ENCODE measurements around the gene BMP6. TPM values are rescaled to one million over a fixed set of nuclear protein-coding genes. Genes with fewer than 3 reads are reported as not detected.
A peak's percentile ranks its signal among the peaks of the same experiment; 100 is the strongest.

Gene BMP6
- total RNA-seq, 1 experiment from 2014 or later = 0.28 TPM

DNA sequence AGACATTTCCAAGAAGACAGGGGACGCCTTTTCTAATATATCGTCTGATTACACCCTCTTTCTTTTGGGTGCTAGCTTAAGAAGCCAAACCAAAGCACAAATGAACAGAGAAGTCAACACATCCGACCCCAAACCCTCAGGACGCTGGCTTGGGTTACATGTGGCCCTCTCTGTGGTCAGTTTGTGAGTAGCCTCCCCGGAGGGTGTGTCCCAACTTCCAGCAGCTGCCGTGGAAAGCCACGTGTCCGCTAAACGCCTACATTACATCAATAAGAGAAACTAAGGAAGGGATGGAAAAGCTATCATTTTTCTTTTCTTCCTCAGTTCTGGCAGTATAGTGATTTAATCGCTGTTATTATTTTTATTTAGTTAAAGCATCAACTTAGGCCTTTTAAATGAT lies 487 bp upstream of the BMP6 start:
- Histone ChIP-seq H2BK12ac (ENCODE audit: insufficient read length, low read depth, low read length) (no peak overlapping the region), H2AK5ac (ENCODE audit: insufficient read length, low read length) (no peak overlapping the region), H3K9ac (ENCODE audit: extremely low read depth, insufficient read length, low read length) (no peak overlapping the region), H3K79me1 (ENCODE audit: insufficient read depth, low read depth, low read length, poor library complexity, severe bottlenecking) (no peaks in the 10 kb centered on the region), H3K9me3 (ENCODE audit: control insufficient read depth, low read depth, low read length) (no peaks in the 10 kb centered on the region), H2BK20ac (ENCODE audit: low read depth, low read length, poor library complexity, severe bottlenecking) (no peak overlapping the region), H4K8ac (replicated peaks; ENCODE audit: insufficient read length, low read depth, low read length) (no peak overlapping the region), H4K91ac (ENCODE audit: insufficient read length, low read depth, low read length) (no peak overlapping the region), H3K23ac (ENCODE audit: insufficient read length, low read depth, low read length) (no peak overlapping the region), H3K27me3 (ENCODE audit: insufficient read depth, low read length) (peaks cover 52% of the 10 kb centered on the region), H3K27ac (ENCODE audit: insufficient read length, low read depth, low read length) (no peak overlapping the region), H3K4ac (ENCODE audit: low read depth, low read length) (no peak overlapping the region), H3K14ac (ENCODE audit: insufficient read depth, low read length) (no peak overlapping the region), H4K5ac (ENCODE audit: insufficient read length, low read depth, low read length) (no peak overlapping the region), H3K4me2 (ENCODE audit: insufficient read depth, insufficient read length, low read length) (no peak overlapping the region), H3K4me1 (ENCODE audit: insufficient read depth, low read length) (0 out of 2 replicates have a peak, but pooled peaks cover 2% of the 10 kb centered on the region), H4K20me1 (ENCODE audit: control insufficient read depth, insufficient read depth, insufficient read length) (no peaks in the 10 kb centered on the region), H3K79me2 (ENCODE audit: insufficient read depth, low read length) (no peaks in the 10 kb centered on the region), H3T11ph (ENCODE audit: low read length) (no peak overlapping the region), H2BK15ac (ENCODE audit: low read depth, low read length) (no peak overlapping the region), H2BK120ac (ENCODE audit: low read depth, low read length, poor library complexity, severe bottlenecking) (no peak overlapping the region), H3K18ac (ENCODE audit: insufficient read length, low read depth, low read length) (no peak overlapping the region), H3K56ac (ENCODE audit: insufficient read length, low read depth, low read length) (no peak overlapping the region), H2BK5ac (ENCODE audit: insufficient read length, low read length) (no peak overlapping the region), H3K23me2 (ENCODE audit: insufficient read length, low read depth, low read length, poor library complexity, severe bottlenecking) (peaks cover 26% of the 10 kb centered on the region), H2AFZ (ENCODE audit: low read length) (no peak overlapping the region)
- no peaks in the 10 kb centered on the region for H3K36me3 Mint-ChIP-seq (ENCODE audit: insufficient read depth in 1 of 3, low read depth in 3 of 3)
- no peak for DNase-seq
- no peaks in the 10 kb centered on the region; a peak in 2 of 5 replicates for H3K9me3 Mint-ChIP-seq
- H3K27ac Mint-ChIP-seq = no peak overlapping the region
- H3K27me3 Mint-ChIP-seq (ENCODE audit: low read depth) = peaks cover 86% of the 10 kb centered on the region
- H3K4me3 Mint-ChIP-seq = peak overlapping the region in 1 of 2 experiments; percentile 89; a peak in 2 of 5 replicates
- H3K4me1 Mint-ChIP-seq = peaks cover 23 to 27% of the 10 kb centered on the region in 2 experiments
- no CpG with 5 or more reads among the region's 10 CpGs for WGBS (ENCODE audit: extremely low coverage, insufficient read length, low lambda C conversion rate)
- TF ChIP-seq, protein P1, sequence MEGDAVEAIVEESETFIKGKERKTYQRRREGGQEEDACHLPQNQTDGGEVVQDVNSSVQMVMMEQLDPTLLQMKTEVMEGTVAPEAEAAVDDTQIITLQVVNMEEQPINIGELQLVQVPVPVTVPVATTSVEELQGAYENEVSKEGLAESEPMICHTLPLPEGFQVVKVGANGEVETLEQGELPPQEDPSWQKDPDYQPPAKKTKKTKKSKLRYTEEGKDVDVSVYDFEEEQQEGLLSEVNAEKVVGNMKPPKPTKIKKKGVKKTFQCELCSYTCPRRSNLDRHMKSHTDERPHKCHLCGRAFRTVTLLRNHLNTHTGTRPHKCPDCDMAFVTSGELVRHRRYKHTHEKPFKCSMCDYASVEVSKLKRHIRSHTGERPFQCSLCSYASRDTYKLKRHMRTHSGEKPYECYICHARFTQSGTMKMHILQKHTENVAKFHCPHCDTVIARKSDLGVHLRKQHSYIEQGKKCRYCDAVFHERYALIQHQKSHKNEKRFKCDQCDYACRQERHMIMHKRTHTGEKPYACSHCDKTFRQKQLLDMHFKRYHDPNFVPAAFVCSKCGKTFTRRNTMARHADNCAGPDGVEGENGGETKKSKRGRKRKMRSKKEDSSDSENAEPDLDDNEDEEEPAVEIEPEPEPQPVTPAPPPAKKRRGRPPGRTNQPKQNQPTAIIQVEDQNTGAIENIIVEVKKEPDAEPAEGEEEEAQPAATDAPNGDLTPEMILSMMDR (conservative IDR thresholded peaks at IDR 0.05) = no peak
